HG03469 (cell line): ENCODE data around the gene WAC.
"Not testable (repeated sequence)": the region's sequence is repeated elsewhere in the genome, so short reads cannot be mapped to it uniquely, and the experiment has no call there.

Source experiments
- ATAC-seq: cut with Tn5 transposase; IDR thresholded peaks from one replicate; pipeline ENCODE4 v1.9.1; 2021; ENCODE audit warnings: mild to moderate bottlenecking, moderate library complexity, moderate number of reproducible peaks; ENCODE audit not compliant: unreplicated experiment

Gene WAC

GRCh38 chr10:28561531-28561930 is 28.6 kb downstream of the WAC start:
- no peak for ATAC-seq

GRCh38 chr10:28564905-28565304 is 32.0 kb downstream of the WAC start:
- no peak for ATAC-seq

GRCh38 chr10:28566458-28567015 is 33.6 kb downstream of the WAC start:
- ATAC-seq, result no peak

GRCh38 chr10:28569506-28570159 is 36.7 kb downstream of the WAC start:
- ATAC-seq, result no peak

- no peak for ATAC-seq
Measured at GRCh38 chr10:28570598-28570997, 37.7 kb downstream of the WAC start.

- ATAC-seq, result no peak
Measured at GRCh38 chr10:28571265-28571664, 38.3 kb downstream of the WAC start.

GRCh38 chr10:28574214-28574613 is 41.3 kb downstream of the WAC start:
- not testable (repeated sequence) for ATAC-seq

- no peak for ATAC-seq
Measured at GRCh38 chr10:28575852-28576251, 42.9 kb downstream of the WAC start.

GRCh38 chr10:28577506-28577905 is 44.6 kb downstream of the WAC start:
- ATAC-seq, result no peak

GRCh38 chr10:28578454-28578853 is 45.5 kb downstream of the WAC start:
- ATAC-seq, result no peak

GRCh38 chr10:28580825-28581224 is 47.9 kb downstream of the WAC start:
- no peak for ATAC-seq

- no peak for ATAC-seq
Measured at GRCh38 chr10:28581916-28582315, 49.0 kb downstream of the WAC start.

GRCh38 chr10:28585076-28585475 is 52.2 kb downstream of the WAC start:
- no peak for ATAC-seq

GRCh38 chr10:28586176-28586575 is 53.3 kb downstream of the WAC start:
- no peak for ATAC-seq

GRCh38 chr10:28587270-28587969 is 54.5 kb downstream of the WAC start:
- ATAC-seq, result no peak

GRCh38 chr10:28587970-28588290 is 55.0 kb downstream of the WAC start:
- no peak for ATAC-seq

- no peak for ATAC-seq
Measured at GRCh38 chr10:28592953-28593352, 60.0 kb downstream of the WAC start.

GRCh38 chr10:28593811-28594210 is 60.9 kb downstream of the WAC start:
- no peak for ATAC-seq

- ATAC-seq, result no peak
Measured at GRCh38 chr10:28594406-28594805, 61.5 kb downstream of the WAC start.

GRCh38 chr10:28595613-28596012 is 62.7 kb downstream of the WAC start:
- ATAC-seq, result no peak

GRCh38 chr10:28600056-28600455 is 67.1 kb downstream of the WAC start:
- ATAC-seq, result no peak

- no peak for ATAC-seq
Measured at GRCh38 chr10:28601012-28601411, 68.1 kb downstream of the WAC start.
